ENCODE results near the gene CST3. TPM values are rescaled to one million over a fixed set of nuclear protein-coding genes. Genes with fewer than 3 reads are reported as not detected.

Gene CST3
- polyA plus RNA-seq, 2 of the 4 experiments (the other 2 are of a cell fraction), result 136 to 238 TPM

DNA sequence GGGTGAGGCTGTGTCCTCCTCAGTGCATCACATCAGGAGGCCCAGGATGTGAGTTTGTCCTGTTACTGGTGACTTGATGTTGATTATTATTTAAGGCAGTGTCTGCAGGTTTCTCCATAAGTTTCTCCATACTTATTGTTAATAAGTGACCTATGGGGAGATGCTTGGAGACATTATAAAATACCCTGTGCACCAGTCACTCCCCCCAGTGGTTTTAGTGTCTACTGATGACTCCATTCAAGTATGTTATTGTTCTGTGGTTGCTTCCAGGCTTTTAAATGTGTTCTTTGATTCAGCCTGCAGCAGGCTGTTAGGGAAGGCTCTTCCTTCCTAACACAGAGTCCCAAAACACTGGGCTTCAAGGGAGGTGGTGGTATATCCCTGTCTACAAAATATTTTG is 14.6 kb upstream of the CST3 start:
- H3K9me3 ChIP-seq, result no peaks in the 10 kb centered on the region
- TF ChIP-seq FOSL2 (IDR thresholded peaks at IDR 0.05), result no peak
- no peak for TF ChIP-seq FOSL2 (CRISPR knock-in tag; IDR thresholded peaks at IDR 0.05)
- no peak for TF ChIP-seq CEBPB (IDR thresholded peaks at IDR 0.05)
- no peak for TF ChIP-seq RCOR1 (IDR thresholded peaks at IDR 0.05; ENCODE audit: low read depth, low read length)
- TF ChIP-seq MAZ (IDR thresholded peaks at IDR 0.05; ENCODE audit: borderline replicate concordance, low read depth, low read length), result no peak
- no peak for TF ChIP-seq PHF8 (IDR thresholded peaks at IDR 0.05; ENCODE audit: borderline replicate concordance, low read depth)
- TF ChIP-seq FOSB (CRISPR knock-in tag; IDR thresholded peaks at IDR 0.05), result no peak
- no peak for TF ChIP-seq KDM1A (IDR thresholded peaks at IDR 0.05; ENCODE audit: low read depth)
- TF ChIP-seq RAD21 (conservative IDR thresholded peaks at IDR 0.05 in 1 of 2, IDR thresholded peaks at IDR 0.05 in 1 of 2), result no peak
- no peak for TF ChIP-seq ZC3H11A (IDR thresholded peaks at IDR 0.05)
- no peak for TF ChIP-seq RFX5 (IDR thresholded peaks at IDR 0.05)
- no peak; a peak in 1 of 6 replicates for ATAC-seq
- H3K4me2 ChIP-seq, result no peak overlapping the region
- H3K4me3 ChIP-seq, result no peak overlapping the region
- no peak overlapping the region for H3K27ac ChIP-seq
- ChIA-PET POLR2A (no interaction called here), CTCF (interaction anchor here (0.8 to 6.5 kb wide), 3 partner anchors 8 to 216 kb away, joined by 3 to 41 read pairs (median 3); no protein-coding TSS in a partner anchor)
- no peak for DNase-seq (ENCODE audit: low read depth in 1 of 2, low spot score in 1 of 2)
- FAIRE-seq, result no peak
- no peaks in the 10 kb centered on the region for H3K4me1 ChIP-seq

DNA sequence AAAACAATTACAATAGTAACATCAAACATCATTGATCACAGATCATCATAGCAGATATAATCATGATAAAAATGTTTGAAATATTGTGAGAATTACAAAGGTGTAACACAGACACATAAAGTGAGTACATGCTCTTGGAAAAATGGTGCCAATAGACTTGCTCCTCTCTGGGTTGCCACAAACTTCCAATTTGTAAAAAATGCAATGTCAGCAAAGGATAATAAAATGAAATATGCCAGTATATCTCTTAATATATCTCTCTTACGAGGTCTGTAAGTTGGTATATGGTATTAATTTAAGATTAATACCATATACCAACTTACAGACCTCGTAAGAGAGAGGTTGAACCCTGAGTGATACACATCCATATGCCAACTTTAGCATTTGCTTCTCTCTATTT is 13.4 kb upstream of the CST3 start:
- no peak for ATAC-seq
- no peak for FAIRE-seq
- TF ChIP-seq RCOR1 (IDR thresholded peaks at IDR 0.05; ENCODE audit: low read depth, low read length) (no peak), MAFK (IDR thresholded peaks at IDR 0.05; ENCODE audit: partially characterized antibody) (peak; percentile 95)
- TF ChIP-seq, protein P1, sequence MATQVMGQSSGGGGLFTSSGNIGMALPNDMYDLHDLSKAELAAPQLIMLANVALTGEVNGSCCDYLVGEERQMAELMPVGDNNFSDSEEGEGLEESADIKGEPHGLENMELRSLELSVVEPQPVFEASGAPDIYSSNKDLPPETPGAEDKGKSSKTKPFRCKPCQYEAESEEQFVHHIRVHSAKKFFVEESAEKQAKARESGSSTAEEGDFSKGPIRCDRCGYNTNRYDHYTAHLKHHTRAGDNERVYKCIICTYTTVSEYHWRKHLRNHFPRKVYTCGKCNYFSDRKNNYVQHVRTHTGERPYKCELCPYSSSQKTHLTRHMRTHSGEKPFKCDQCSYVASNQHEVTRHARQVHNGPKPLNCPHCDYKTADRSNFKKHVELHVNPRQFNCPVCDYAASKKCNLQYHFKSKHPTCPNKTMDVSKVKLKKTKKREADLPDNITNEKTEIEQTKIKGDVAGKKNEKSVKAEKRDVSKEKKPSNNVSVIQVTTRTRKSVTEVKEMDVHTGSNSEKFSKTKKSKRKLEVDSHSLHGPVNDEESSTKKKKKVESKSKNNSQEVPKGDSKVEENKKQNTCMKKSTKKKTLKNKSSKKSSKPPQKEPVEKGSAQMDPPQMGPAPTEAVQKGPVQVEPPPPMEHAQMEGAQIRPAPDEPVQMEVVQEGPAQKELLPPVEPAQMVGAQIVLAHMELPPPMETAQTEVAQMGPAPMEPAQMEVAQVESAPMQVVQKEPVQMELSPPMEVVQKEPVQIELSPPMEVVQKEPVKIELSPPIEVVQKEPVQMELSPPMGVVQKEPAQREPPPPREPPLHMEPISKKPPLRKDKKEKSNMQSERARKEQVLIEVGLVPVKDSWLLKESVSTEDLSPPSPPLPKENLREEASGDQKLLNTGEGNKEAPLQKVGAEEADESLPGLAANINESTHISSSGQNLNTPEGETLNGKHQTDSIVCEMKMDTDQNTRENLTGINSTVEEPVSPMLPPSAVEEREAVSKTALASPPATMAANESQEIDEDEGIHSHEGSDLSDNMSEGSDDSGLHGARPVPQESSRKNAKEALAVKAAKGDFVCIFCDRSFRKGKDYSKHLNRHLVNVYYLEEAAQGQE (IDR thresholded peaks at IDR 0.05), result no peak
- Histone ChIP-seq H3K27ac (no peak overlapping the region), H3K4me3 (no peak overlapping the region), H3K4me1 (no peaks in the 10 kb centered on the region), H3K4me2 (no peak overlapping the region), H3K9me3 (no peaks in the 10 kb centered on the region)
- 64% methylated on average over 2 of the region's 2 CpGs for WGBS (ENCODE audit: missing lambda C conversion rate)
- ChIA-PET POLR2A (no interaction called here), CTCF (interaction anchor here (6.5 kb wide), 1 partner anchor 16 kb away, joined by 41 read pairs; no protein-coding TSS in a partner anchor)
- no peak for DNase-seq (ENCODE audit: low read depth in 1 of 2, low spot score in 1 of 2)

DNA sequence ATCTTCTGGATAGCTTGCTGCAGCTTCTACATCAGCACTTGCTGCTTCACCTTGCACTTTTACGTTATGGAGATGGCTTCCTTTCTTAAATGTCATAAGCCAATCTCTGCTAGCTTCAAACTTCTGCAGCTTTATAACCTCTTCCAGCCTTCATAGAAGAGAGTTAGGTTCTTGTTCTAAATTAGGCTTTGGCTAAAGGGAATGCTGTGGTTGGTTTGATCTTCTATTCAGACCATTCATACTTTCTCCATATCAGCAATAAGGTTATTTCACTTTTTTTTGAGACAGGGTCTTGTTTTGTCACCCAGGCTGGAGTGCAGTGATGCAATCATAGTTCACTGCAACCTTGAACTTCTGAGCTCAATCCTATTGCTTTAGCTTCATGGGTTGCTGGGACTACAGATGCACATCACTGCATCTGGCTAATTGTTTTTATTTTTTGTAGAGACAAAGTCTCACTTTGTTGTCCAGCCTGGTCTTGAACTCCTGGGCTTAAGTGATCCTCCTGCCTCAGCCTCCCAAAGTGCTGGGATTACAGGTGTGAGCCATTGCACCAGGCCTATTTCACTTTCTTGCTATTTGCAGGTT is 12.2 kb upstream of the CST3 start:
- WGBS (ENCODE audit: missing lambda C conversion rate), result 60% methylated on average over 1 of the region's 1 CpG
- peak; percentile 23 for FAIRE-seq
- no peak overlapping the region for H3K4me2 ChIP-seq
- CTCF ChIA-PET, result interaction anchor here (0.9 to 2.3 kb wide), 3 partner anchors 10 to 43 kb away, joined by 4 to 5 read pairs (median 4); no protein-coding TSS in a partner anchor
- H3K27ac ChIP-seq, result no peak overlapping the region
- POLR2A ChIA-PET, result no interaction called here
- no peak overlapping the region for H3K4me3 ChIP-seq
- ATAC-seq, result no peak
- no peaks in the 10 kb centered on the region for H3K4me1 ChIP-seq
- TF ChIP-seq, protein P2, sequence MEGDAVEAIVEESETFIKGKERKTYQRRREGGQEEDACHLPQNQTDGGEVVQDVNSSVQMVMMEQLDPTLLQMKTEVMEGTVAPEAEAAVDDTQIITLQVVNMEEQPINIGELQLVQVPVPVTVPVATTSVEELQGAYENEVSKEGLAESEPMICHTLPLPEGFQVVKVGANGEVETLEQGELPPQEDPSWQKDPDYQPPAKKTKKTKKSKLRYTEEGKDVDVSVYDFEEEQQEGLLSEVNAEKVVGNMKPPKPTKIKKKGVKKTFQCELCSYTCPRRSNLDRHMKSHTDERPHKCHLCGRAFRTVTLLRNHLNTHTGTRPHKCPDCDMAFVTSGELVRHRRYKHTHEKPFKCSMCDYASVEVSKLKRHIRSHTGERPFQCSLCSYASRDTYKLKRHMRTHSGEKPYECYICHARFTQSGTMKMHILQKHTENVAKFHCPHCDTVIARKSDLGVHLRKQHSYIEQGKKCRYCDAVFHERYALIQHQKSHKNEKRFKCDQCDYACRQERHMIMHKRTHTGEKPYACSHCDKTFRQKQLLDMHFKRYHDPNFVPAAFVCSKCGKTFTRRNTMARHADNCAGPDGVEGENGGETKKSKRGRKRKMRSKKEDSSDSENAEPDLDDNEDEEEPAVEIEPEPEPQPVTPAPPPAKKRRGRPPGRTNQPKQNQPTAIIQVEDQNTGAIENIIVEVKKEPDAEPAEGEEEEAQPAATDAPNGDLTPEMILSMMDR (IDR thresholded peaks at IDR 0.05), result no peak
- TF ChIP-seq CHD2 (IDR thresholded peaks at IDR 0.05; ENCODE audit: low read length, partially characterized antibody) (no peak), NPAS2 (CRISPR knock-in tag; IDR thresholded peaks at IDR 0.05; ENCODE audit: borderline replicate concordance) (no peak), SMC3 (IDR thresholded peaks at IDR 0.05) (no peak), RARB (CRISPR knock-in tag; IDR thresholded peaks at IDR 0.05) (no peak)
- TF ChIP-seq, protein P3, sequence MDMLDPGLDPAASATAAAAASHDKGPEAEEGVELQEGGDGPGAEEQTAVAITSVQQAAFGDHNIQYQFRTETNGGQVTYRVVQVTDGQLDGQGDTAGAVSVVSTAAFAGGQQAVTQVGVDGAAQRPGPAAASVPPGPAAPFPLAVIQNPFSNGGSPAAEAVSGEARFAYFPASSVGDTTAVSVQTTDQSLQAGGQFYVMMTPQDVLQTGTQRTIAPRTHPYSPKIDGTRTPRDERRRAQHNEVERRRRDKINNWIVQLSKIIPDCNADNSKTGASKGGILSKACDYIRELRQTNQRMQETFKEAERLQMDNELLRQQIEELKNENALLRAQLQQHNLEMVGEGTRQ (IDR thresholded peaks at IDR 0.05), result no peak
- TF ChIP-seq, protein P1 (IDR thresholded peaks at IDR 0.05), result no peak
- H3K9me3 ChIP-seq, result no peaks in the 10 kb centered on the region
- no peak for DNase-seq (ENCODE audit: low read depth in 1 of 2, low spot score in 1 of 2)
